Astrocyte (in vitro differentiated cells and primary cell): ENCODE measurements around the gene WTAP. TPM values are rescaled to one million over a fixed set of nuclear protein-coding genes. Genes with fewer than 3 reads are reported as not detected.

ENCODE experiments used
- DNase-seq: peaks from one replicate; pipeline ENCODE4 v3.0.0-alpha.2; 2010; ENCODE audit warnings: low read depth
- FAIRE-seq: peaks from 2 replicates; lab custom pipeline; 2011; peaks lifted over from hg19 to GRCh38; lab: Jason Lieb, UNC
- H2AFZ ChIP-seq: 2 replicates; pipeline ENCODE4 v1.6.0; 2012; ENCODE audit warnings: low read depth, low read length, inconsistent platforms
- H3K27ac ChIP-seq: 2 replicates; pipeline ENCODE4 v1.5.1; 2011; ENCODE audit warnings: low read depth, low read length, inconsistent platforms
- H3K27me3 ChIP-seq: 2 replicates; pipeline ENCODE4 v1.6.0; 2011; ENCODE audit warnings: low read length, inconsistent platforms; ENCODE audit not compliant: insufficient read depth
- H3K36me3 ChIP-seq: 2 replicates; pipeline ENCODE4 v1.5.1; 2011; ENCODE audit warnings: low read length, inconsistent platforms; ENCODE audit not compliant: insufficient read depth
- H3K4me1 ChIP-seq: 2 replicates; pipeline ENCODE4 v1.5.1; 2011; ENCODE audit warnings: low read length, inconsistent platforms; ENCODE audit not compliant: insufficient read depth
- H3K4me2 ChIP-seq: 2 replicates; pipeline ENCODE4 v1.6.0; 2012; ENCODE audit warnings: low read length, inconsistent platforms
- H3K4me3 ChIP-seq: 2 replicates; pipeline ENCODE4 v1.5.1; 2011; ENCODE audit warnings: low read depth, mild to moderate bottlenecking, low read length, inconsistent platforms; ENCODE audit not compliant: insufficient read depth
- H3K79me2 ChIP-seq: 2 replicates; pipeline ENCODE4 v1.6.0; 2012; ENCODE audit warnings: mild to moderate bottlenecking, low read length, inconsistent platforms; ENCODE audit not compliant: insufficient read depth
- H3K9ac ChIP-seq: 2 replicates; pipeline ENCODE4 v1.6.0; 2012; ENCODE audit warnings: mild to moderate bottlenecking, low read length, inconsistent platforms
- H3K9me3 ChIP-seq: 2 replicates; pipeline ENCODE4 v1.5.1; 2012; ENCODE audit warnings: low read depth, mild to moderate bottlenecking, low read length, inconsistent platforms; ENCODE audit not compliant: insufficient read depth
- H4K20me1 ChIP-seq: 2 replicates; pipeline ENCODE4 v1.6.0; 2012; ENCODE audit warnings: low read length, inconsistent platforms; ENCODE audit not compliant: insufficient read depth
- H3K27ac Mint-ChIP-seq: one replicate; pipeline ENCODE4 v1.8.0; 2021; ENCODE audit warnings: mild to moderate bottlenecking, mixed read lengths; ENCODE audit not compliant: unreplicated experiment
- H3K27me3 Mint-ChIP-seq: one replicate; pipeline ENCODE4 v1.8.0; 2021; ENCODE audit warnings: low read depth, mixed read lengths; ENCODE audit not compliant: unreplicated experiment
- H3K36me3 Mint-ChIP-seq: one replicate; pipeline ENCODE4 v1.8.0; 2021; ENCODE audit warnings: low read depth, mixed read lengths; ENCODE audit not compliant: unreplicated experiment
- H3K4me1 Mint-ChIP-seq: one replicate; pipeline ENCODE4 v1.8.0; 2021; ENCODE audit warnings: low read depth, mixed read lengths; ENCODE audit not compliant: unreplicated experiment
- H3K4me3 Mint-ChIP-seq: one replicate; pipeline ENCODE4 v1.8.0; 2021; ENCODE audit warnings: mild to moderate bottlenecking, moderate library complexity, mixed read lengths; ENCODE audit not compliant: unreplicated experiment
- H3K9me3 Mint-ChIP-seq: one replicate; pipeline ENCODE4 v1.8.0; 2021; ENCODE audit warnings: mild to moderate bottlenecking, mixed read lengths; ENCODE audit not compliant: unreplicated experiment
- EZH2 ChIP-seq: IDR thresholded peaks from 2 replicates; pipeline ENCODE4 v1.6.1; 2012; ENCODE audit warnings: mild to moderate bottlenecking, low read length, inconsistent platforms; ENCODE audit not compliant: insufficient read depth
- total RNA-seq: library from RNA; stranded (reverse); gene quantifications from 2 replicates; pipeline ENCODE4 v1.2.1, GENCODE V29; 2021
- TF ChIP-seq, protein P1 (sequence below): IDR thresholded peaks from 2 replicates; pipeline ENCODE4 v1.5.1; 2011; ENCODE audit warnings: low read depth, mild to moderate bottlenecking, inconsistent platforms, low read length, moderate library complexity; ENCODE audit not compliant: insufficient read depth

The WTAP gene
- total RNA-seq, 1 donor from 2014 or later = 93.8 TPM

DNA sequence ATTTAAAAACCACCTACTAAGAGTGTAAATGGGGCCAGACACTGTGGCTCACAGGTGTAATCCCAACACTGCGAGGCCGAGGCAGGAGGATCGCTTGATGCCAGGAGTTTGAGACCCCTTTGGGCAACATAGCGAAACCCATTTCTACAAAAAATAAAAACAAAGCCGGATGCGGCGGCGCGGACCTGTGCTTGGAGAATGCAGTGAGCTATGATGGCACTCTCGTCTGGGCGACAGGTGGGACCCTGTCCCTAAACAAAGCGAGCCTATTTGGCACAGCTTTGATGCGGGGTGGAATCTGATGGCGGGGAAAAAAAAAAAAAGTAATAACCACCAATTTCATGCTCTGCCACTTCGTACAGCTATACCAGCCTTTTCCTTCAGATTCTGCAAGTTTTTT is 61.0 kb downstream of the WTAP start:
- H3K4me3 Mint-ChIP-seq = peak overlapping the region; percentile 92
- H3K9me3 Mint-ChIP-seq = no peaks in the 10 kb centered on the region
- H3K36me3 Mint-ChIP-seq = peaks cover 11% of the 10 kb centered on the region
- no peaks in the 10 kb centered on the region for H3K27me3 Mint-ChIP-seq
- Histone ChIP-seq H3K27ac (peak overlapping the region; percentile 15), H3K79me2 (peaks cover 88% of the 10 kb centered on the region), H3K4me2 (peak overlapping the region; percentile 95), H3K4me1 (peaks cover 20% of the 10 kb centered on the region), H3K9ac (peak overlapping the region; percentile 97), H3K27me3 (no peaks in the 10 kb centered on the region), H3K9me3 (no peaks in the 10 kb centered on the region), H2AFZ (no peak overlapping the region), H4K20me1 (peaks cover 56% of the 10 kb centered on the region), H3K36me3 (peaks cover 40% of the 10 kb centered on the region), H3K4me3 (peak overlapping the region; percentile 85)
- H3K27ac Mint-ChIP-seq = peak overlapping the region; percentile 72
- TF ChIP-seq EZH2 = no peak
- TF ChIP-seq, protein P1, sequence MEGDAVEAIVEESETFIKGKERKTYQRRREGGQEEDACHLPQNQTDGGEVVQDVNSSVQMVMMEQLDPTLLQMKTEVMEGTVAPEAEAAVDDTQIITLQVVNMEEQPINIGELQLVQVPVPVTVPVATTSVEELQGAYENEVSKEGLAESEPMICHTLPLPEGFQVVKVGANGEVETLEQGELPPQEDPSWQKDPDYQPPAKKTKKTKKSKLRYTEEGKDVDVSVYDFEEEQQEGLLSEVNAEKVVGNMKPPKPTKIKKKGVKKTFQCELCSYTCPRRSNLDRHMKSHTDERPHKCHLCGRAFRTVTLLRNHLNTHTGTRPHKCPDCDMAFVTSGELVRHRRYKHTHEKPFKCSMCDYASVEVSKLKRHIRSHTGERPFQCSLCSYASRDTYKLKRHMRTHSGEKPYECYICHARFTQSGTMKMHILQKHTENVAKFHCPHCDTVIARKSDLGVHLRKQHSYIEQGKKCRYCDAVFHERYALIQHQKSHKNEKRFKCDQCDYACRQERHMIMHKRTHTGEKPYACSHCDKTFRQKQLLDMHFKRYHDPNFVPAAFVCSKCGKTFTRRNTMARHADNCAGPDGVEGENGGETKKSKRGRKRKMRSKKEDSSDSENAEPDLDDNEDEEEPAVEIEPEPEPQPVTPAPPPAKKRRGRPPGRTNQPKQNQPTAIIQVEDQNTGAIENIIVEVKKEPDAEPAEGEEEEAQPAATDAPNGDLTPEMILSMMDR = no peak
- FAIRE-seq (no peak), DNase-seq (no peak)
- peaks cover 21% of the 10 kb centered on the region for H3K4me1 Mint-ChIP-seq

GRCh38 chr6:159788753-159789376 is 61.6 kb downstream of the WTAP start:
- Histone ChIP-seq H4K20me1 (peaks cover 52% of the 10 kb centered on the region), H3K4me2 (peak overlapping the region; percentile 95), H3K27me3 (no peaks in the 10 kb centered on the region), H3K4me1 (peaks cover 20% of the 10 kb centered on the region), H3K27ac (peak overlapping the region; percentile 94), H3K4me3 (peak overlapping the region; percentile 85), H2AFZ (peak overlapping the region; percentile 86), H3K9me3 (no peaks in the 10 kb centered on the region), H3K79me2 (peaks cover 87% of the 10 kb centered on the region), H3K36me3 (peaks cover 35% of the 10 kb centered on the region), H3K9ac (peak overlapping the region; percentile 97)
- peak overlapping the region; percentile 72 for H3K27ac Mint-ChIP-seq
- H3K4me1 Mint-ChIP-seq = peaks cover 21% of the 10 kb centered on the region
- DNase-seq (peak; percentile 9), FAIRE-seq (no peak)
- H3K36me3 Mint-ChIP-seq = peaks cover 11% of the 10 kb centered on the region
- TF ChIP-seq, protein P1 = no peak
- no peak for TF ChIP-seq EZH2
- no peaks in the 10 kb centered on the region for H3K9me3 Mint-ChIP-seq
- H3K27me3 Mint-ChIP-seq = no peaks in the 10 kb centered on the region
- H3K4me3 Mint-ChIP-seq = peak overlapping the region; percentile 92
